PC-9 (cell line): ENCODE measurements around the gene HPCAL1. TPM values are rescaled to one million over a fixed set of nuclear protein-coding genes. Genes with fewer than 3 reads are reported as not detected.

Source experiments
- BruUV-seq: library from RNA; stranded (reverse); fragments of 400-500 nt; replicated peaks from 2 replicates; lab custom pipeline; 2021; lab: Mats Ljungman, UMichigan
- CTCF ChIA-PET: fragments of 300-600 bp; sonication (Branson Sonifier 250); formaldehyde crosslinking; loops from one replicate; lab custom pipeline; 2022; ENCODE audit warnings: antibody characterized with exemption; lab: Charles Lee
- POLR2A ChIA-PET: fragments of 300-600 bp; sonication (Branson Sonifier 250); formaldehyde crosslinking; loops from one replicate; lab custom pipeline; 2022; ENCODE audit warnings: antibody characterized with exemption; ENCODE audit not compliant: unreplicated experiment; lab: Charles Lee
- DNase-seq, 2 experiments: peaks; one replicate each; pipeline versions ENCODE4 v3.0.0 to v3.0.0-alpha.2; 2015 to 2022; ENCODE audit warnings: mixed read lengths in 1 of 2
- H2AFZ ChIP-seq: fragments of 200-600 bp; sonication (generic); 2 replicates; pipeline ENCODE4 v1.8.1; 2017; ENCODE audit warnings: antibody characterized with exemption
- H3F3A ChIP-seq: fragments of 200-600 bp; sonication (generic); 2 replicates; pipeline ENCODE4 v1.8.1; 2017; ENCODE audit warnings: antibody characterized with exemption, mild to moderate bottlenecking, low read depth; ENCODE audit not compliant: insufficient read depth
- H3K27ac ChIP-seq: fragments of 200-600 bp; sonication (generic); 2 replicates; pipeline ENCODE4 v1.6.1; 2016; ENCODE audit warnings: mixed run types
- H3K27me3 ChIP-seq: fragments of 200-600 bp; sonication (generic); 2 replicates; pipeline ENCODE4 v1.6.1; 2016; ENCODE audit warnings: low read depth, mixed run types; ENCODE audit not compliant: insufficient read depth
- H3K36me3 ChIP-seq: fragments of 200-600 bp; sonication (generic); 2 replicates; pipeline ENCODE4 v1.6.1; 2016; ENCODE audit warnings: low read depth, mixed run types
- H3K4me1 ChIP-seq: fragments of 200-600 bp; sonication (generic); replicated peaks from 2 replicates; pipeline ENCODE4 v1.6.1; 2016; ENCODE audit warnings: mixed run types; ENCODE audit not compliant: insufficient read depth
- H3K4me2 ChIP-seq: fragments of 200-600 bp; sonication (generic); 2 replicates; pipeline ENCODE4 v1.6.1; 2017; ENCODE audit warnings: mixed run types
- H3K4me3 ChIP-seq: fragments of 200-600 bp; sonication (generic); 2 replicates; pipeline ENCODE4 v1.6.1; 2016; ENCODE audit warnings: mixed run types
- H3K79me2 ChIP-seq: fragments of 200-600 bp; sonication (generic); 2 replicates; pipeline ENCODE4 v1.6.1; 2017; ENCODE audit warnings: low read depth, mixed run types
- H3K9me2 ChIP-seq: fragments of 200-600 bp; sonication (generic); 2 replicates; pipeline ENCODE4 v1.8.1; 2017; ENCODE audit warnings: mild to moderate bottlenecking; ENCODE audit not compliant: insufficient read depth
- H3K9me3 ChIP-seq: fragments of 200-600 bp; sonication (generic); 2 replicates; pipeline ENCODE4 v1.8.1; 2016; ENCODE audit warnings: low read depth; ENCODE audit not compliant: insufficient read depth
- H4K20me1 ChIP-seq: fragments of 200-600 bp; sonication (generic); 2 replicates; pipeline ENCODE4 v1.8.1; 2017; ENCODE audit not compliant: insufficient read depth
- CTCF ChIP-seq: fragments of 200-600 bp; sonication (generic); conservative IDR thresholded peaks from 2 replicates; pipeline ENCODE4 v1.6.1; 2017; ENCODE audit warnings: mixed run types, antibody characterized with exemption, mild to moderate bottlenecking, moderate library complexity
- EZH2 ChIP-seq: fragments of 200-600 bp; sonication (generic); IDR thresholded peaks from 2 replicates; pipeline ENCODE4 v1.8.0; 2017; ENCODE audit warnings: antibody characterized with exemption, low read depth
- intact Hi-C: fragments of 100-400 bp; cut with micrococcal nuclease; formaldehyde crosslinking; loops from one replicate; pipeline ENCODE4 v1.10.0; 2022; ENCODE audit not compliant: unreplicated experiment
- total RNA-seq: library from RNA; stranded (reverse); gene quantifications from 2 replicates; pipeline ENCODE4 v1.2.3, GENCODE V29; 2021

Gene HPCAL1
- total RNA-seq, 1 experiment from 2014 or later = 105 TPM

GRCh38 chr2:10304458-10305253, 2.0 kb downstream of the HPCAL1 start:
- Histone ChIP-seq H3K4me2 (peak overlapping the region; percentile 89), H3F3A (peaks cover 19% of the 10 kb centered on the region; the same call in 1 of the 2 replicates), H3K9me3 (no peaks in the 10 kb centered on the region), H3K4me3 (peak overlapping the region; percentile 92), H3K9me2 (no peaks in the 10 kb centered on the region; the same call in 1 of the 2 replicates), H3K4me1 (peaks cover 57% of the 10 kb centered on the region), H4K20me1 (peaks cover 56% of the 10 kb centered on the region), H3K27ac (peak overlapping the region; percentile 36), H3K36me3 (peaks cover 5% of the 10 kb centered on the region; the same call in 1 of the 2 replicates), H3K79me2 (peaks cover 82% of the 10 kb centered on the region), H3K27me3 (no peaks in the 10 kb centered on the region), H2AFZ (peak overlapping the region; percentile 45; the same call in 1 of the 2 replicates)
- TF ChIP-seq CTCF (no peak), EZH2 (no peak)
- BruUV-seq = no TSS peak
- ChIA-PET POLR2A (interaction anchor here (0.6 to 0.7 kb wide), 3 partner anchors 165 to 995 kb away, joined by 3 to 9 read pairs (median 6); no protein-coding TSS in a partner anchor), CTCF (interaction anchor here (0.5 to 2.1 kb wide), 6 partner anchors 16 to 207 kb away, joined by 3 to 16 read pairs (median 4); no protein-coding TSS in a partner anchor)
- intact Hi-C loops = loop anchor here (1.0 to 10.0 kb wide), 3 partner anchors 26 to 360 kb away; no protein-coding TSS in a partner anchor
- DNase-seq = no peak

GRCh38 chr2:10305254-10305635, 2.5 kb downstream of the HPCAL1 start:
- no peak for TF ChIP-seq EZH2
- no peak for TF ChIP-seq CTCF
- peaks cover 62% of the 10 kb centered on the region for H4K20me1 ChIP-seq
- CTCF ChIA-PET = interaction anchor here (0.7 kb wide), 1 partner anchor 93 kb away, joined by 3 read pairs; no protein-coding TSS in a partner anchor
- 0 out of 2 replicates have a peak, but pooled peaks cover 5% of the 10 kb centered on the region for H3K36me3 ChIP-seq
- no peaks in the 10 kb centered on the region for H3K9me3 ChIP-seq
- peak overlapping the region; percentile 36 for H3K27ac ChIP-seq
- peaks cover 88% of the 10 kb centered on the region for H3K79me2 ChIP-seq
- H3F3A ChIP-seq = peaks cover 14% of the 10 kb centered on the region; the same call in 1 of the 2 replicates
- POLR2A ChIA-PET = interaction anchor here (0.6 to 0.7 kb wide), 3 partner anchors 165 to 995 kb away, joined by 3 to 9 read pairs (median 6); no protein-coding TSS in a partner anchor
- H2AFZ ChIP-seq = no peak overlapping the region
- H3K4me3 ChIP-seq = peak overlapping the region; percentile 92
- no peaks in the 10 kb centered on the region for H3K27me3 ChIP-seq
- intact Hi-C loops = loop anchor here (1.0 to 10.0 kb wide), 3 partner anchors 26 to 360 kb away; no protein-coding TSS in a partner anchor
- H3K4me1 ChIP-seq = peaks cover 51% of the 10 kb centered on the region
- peak overlapping the region; percentile 89 for H3K4me2 ChIP-seq
- no TSS peak for BruUV-seq
- DNase-seq = peak; percentile 34 to 55
- H3K9me2 ChIP-seq = no peaks in the 10 kb centered on the region

- BruUV-seq = no TSS peak
- Histone ChIP-seq H3K79me2 (peaks cover 89% of the 10 kb centered on the region), H3K4me3 (peak overlapping the region; percentile 92), H3K4me1 (peaks cover 46% of the 10 kb centered on the region), H3K27ac (peak overlapping the region; percentile 36), H2AFZ (no peak overlapping the region), H3K9me3 (no peaks in the 10 kb centered on the region), H3K27me3 (no peaks in the 10 kb centered on the region), H3K36me3 (0 out of 2 replicates have a peak, but pooled peaks cover 5% of the 10 kb centered on the region), H3K4me2 (peak overlapping the region; percentile 89), H4K20me1 (peaks cover 66% of the 10 kb centered on the region), H3K9me2 (no peaks in the 10 kb centered on the region), H3F3A (peaks cover 10% of the 10 kb centered on the region; the same call in 1 of the 2 replicates)
- no peak for TF ChIP-seq EZH2
- peak; percentile 64 for TF ChIP-seq CTCF
- ChIA-PET CTCF (interaction anchor here (0.6 to 1.3 kb wide), 4 partner anchors 8 to 93 kb away, joined by 3 to 18 read pairs (median 3); no protein-coding TSS in a partner anchor), POLR2A (interaction anchor here (0.6 to 0.7 kb wide), 3 partner anchors 24 to 996 kb away, joined by 6 to 9 read pairs (median 6); no protein-coding TSS in a partner anchor)
- intact Hi-C loops = loop anchor here (1.0 to 10.0 kb wide), 3 partner anchors 25 to 359 kb away; no protein-coding TSS in a partner anchor
- peak; percentile 41 to 60 for DNase-seq
Observed at GRCh38 chr2:10305715-10306114, 3.0 kb downstream of the HPCAL1 start.
